Measurements from ENCODE around the gene SPATA20.

Gene SPATA20

GRCh38 chr17:50559674-50560184, 12.8 kb downstream of the SPATA20 start:
- DNase-seq (ENCODE audit: low read depth), result no peak

GRCh38 chr17:50560185-50560824, 13.3 kb downstream of the SPATA20 start, which contains the start of gene CACNA1G:
Gene CACNA1G, plus strand, starts transcription at chr17:50560715. Its CDS starts 745 bp downstream, at chr17:50561460.
- peak; percentile 82 for DNase-seq (ENCODE audit: low read depth)

DNA sequence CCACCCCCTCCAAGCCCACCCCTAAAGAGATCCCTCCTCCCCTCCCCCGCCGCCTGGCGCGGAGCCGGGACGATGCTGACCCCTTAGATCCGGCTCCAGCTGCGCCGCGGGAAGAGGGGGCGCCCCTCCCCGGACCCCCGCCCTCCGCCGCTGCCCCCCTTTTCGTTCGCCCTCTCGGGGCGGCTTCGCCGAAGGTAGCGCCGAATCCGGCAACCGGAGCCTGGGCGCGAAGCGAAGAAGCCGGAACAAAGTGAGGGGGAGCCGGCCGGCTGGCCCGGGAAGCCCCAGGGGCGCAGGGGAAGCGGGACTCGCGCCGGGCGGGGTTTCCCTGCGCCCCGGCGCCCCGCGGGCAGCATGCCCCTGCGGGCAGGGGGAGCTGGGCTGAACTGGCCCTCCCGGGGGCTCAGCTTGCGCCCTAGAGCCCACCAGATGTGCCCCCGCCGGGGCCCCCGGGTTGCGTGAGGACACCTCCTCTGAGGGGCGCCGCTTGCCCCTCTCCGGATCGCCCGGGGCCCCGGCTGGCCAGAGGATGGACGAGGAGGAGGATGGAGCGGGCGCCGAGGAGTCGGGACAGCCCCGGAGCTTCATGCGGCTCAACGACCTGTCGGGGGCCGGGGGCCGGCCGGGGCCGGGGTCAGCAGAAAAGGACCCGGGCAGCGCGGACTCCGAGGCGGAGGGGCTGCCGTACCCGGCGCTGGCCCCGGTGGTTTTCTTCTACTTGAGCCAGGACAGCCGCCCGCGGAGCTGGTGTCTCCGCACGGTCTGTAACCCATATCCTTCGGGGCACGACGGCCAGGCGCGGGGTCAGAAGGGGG, 14.2 kb downstream of the SPATA20 start:
- no peak for DNase-seq (ENCODE audit: low read depth)

DNA sequence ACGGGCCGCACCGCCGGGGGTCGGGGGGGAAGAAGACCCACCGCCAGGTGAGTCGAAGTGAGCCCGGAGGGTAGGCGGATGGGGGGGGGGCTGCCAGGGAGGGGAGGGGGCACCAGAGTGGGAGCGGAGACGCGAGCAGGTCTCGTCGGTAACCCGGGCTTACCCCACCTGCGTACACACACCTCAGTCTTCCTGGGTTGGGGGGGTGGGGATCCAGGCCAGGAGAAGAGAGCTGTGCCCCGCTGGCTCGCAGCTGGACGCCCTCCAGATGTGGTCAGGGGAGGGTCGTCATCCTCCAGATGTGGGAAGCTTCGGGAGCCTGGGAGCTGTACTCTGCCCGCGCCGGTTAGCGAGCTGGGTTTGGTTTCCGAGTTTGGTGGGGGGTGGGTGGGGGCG, 14.8 kb downstream of the SPATA20 start:
- DNase-seq (ENCODE audit: low read depth), result no peak

GRCh38 chr17:50562242-50563091, 15.5 kb downstream of the SPATA20 start:
- no peak for DNase-seq (ENCODE audit: low read depth)

DNA sequence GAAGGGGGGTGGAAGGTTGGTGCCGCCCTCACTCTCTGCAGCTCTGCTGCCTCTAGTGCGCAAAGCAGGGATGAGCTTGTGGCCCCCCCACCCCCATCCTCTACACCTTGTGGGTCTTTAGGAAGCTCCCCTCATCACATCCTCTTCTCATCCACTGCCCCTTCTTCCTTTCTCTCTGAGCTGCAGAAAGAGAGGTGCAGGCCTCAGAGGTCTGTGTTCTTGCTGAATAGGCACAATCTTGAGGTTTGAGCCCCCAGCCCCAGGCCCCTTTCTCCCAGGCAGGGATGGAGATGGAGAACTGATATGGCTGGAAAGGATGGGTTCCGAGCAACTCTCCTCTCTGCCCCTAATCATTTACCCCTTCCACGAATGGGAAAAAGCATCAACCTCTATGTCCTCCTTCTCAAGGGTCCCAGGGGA, 16.1 kb downstream of the SPATA20 start:
- no peak for DNase-seq (ENCODE audit: low read depth)

DNA sequence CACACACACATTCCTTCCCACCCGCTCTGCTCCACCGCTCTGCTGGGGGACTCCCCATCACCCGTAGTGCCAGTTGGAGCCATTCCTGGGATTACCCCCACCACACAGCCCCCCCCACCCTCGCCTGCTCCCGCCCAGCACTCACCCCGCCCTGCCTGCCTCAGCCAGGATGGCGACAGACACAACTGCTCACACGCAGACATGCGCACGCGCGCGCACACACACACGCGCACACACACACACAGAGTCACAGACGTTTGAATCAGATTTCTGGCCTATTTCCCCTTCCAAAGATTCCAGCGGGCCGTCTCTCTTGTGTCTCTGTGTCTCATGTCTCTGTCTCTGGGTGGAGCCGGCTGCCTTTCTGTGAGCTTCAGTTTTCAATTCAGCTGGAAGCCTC, 17.9 kb downstream of the SPATA20 start:
- no peak for DNase-seq (ENCODE audit: low read depth)

DNA sequence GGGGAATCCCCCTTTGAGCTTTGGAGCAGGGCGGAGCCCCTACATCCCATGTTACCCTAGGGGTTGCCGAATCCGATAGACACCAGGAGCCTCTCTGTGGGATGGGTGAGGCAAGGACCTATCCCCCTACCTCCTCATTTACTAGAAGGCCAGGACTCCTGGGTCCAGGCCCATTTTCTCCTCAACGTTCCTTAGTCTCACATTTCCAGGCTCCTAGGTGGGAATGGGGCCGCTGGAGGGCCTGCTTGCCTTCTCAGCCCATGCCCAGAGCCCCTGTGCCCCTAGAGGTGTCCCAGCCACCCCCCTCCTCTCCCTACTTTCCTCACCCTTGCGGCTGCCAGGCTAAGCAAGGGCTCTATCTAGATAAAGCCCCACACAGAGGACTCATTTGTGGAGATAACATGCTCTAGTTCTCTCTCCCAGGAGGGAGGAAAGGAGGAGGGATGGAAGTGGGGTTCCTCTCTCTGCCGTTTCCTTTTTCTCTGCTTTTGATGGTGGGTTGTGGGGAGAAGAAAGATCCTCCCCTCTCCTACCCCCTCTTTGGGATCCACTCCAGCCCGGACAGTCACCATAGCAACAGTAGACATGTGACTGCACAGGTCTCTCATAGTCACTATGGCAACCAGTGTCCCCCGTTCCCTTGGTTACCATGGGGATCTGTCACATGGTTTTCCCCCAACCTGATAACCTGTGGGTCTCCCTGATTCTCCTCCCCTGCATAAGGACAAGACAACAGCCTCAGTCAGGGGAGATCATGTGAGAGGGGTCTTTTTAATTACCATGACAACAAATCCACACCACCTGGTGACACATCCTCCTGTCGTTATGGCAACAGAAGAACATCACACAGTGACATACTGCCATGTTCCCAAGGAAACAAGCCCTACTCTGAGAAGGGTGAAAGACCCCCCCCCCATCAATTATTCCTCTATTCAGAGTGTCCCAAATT, 18.7 kb downstream of the SPATA20 start:
- DNase-seq (ENCODE audit: low read depth), result no peak

DNA sequence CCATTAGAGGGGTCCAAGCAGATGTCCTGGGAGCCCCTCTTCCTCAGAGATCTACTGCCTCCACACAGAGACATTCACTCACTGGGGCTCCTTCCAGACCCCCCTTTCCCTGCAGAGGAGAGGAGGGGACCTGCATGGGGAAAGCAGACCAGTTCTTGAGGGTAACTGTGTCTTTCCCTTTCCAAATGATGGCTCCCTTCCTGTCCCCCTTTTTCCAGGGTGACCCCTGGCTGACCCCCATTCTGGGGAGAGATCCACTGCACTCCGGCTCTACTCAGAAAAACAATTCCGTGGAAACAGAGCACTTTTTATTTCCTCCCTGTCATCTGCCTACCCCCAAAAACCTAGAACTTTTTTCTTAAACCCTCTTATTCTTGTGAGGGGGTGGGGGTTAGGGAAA, 19.9 kb downstream of the SPATA20 start:
- no peak for DNase-seq (ENCODE audit: low read depth)

- no peak for DNase-seq (ENCODE audit: low read depth)
Observed at GRCh38 chr17:50568659-50569058, 21.7 kb downstream of the SPATA20 start.

- DNase-seq (ENCODE audit: low read depth), result no peak
Observed at GRCh38 chr17:50569592-50569991, 22.6 kb downstream of the SPATA20 start.

DNA sequence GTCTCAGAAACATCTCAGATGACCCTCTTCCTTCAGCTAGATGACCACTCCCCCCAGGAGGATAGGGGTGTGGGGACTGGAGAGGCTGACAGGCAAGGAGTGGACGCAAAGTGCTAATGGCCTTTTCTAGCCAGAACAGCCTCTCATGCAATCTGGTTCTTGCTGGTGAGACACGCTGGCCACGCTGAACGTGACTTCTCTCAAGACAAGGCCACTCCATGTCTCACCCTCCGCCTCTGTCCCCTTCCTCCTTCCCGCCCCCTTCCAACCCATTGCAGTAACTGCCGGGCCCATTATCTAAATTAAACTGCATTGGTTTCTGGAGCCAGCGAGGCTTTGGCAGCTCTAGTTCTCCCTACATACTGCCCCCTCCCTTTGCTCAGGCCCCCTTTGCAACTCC, 23.1 kb downstream of the SPATA20 start:
- no peak for DNase-seq (ENCODE audit: low read depth)

DNA sequence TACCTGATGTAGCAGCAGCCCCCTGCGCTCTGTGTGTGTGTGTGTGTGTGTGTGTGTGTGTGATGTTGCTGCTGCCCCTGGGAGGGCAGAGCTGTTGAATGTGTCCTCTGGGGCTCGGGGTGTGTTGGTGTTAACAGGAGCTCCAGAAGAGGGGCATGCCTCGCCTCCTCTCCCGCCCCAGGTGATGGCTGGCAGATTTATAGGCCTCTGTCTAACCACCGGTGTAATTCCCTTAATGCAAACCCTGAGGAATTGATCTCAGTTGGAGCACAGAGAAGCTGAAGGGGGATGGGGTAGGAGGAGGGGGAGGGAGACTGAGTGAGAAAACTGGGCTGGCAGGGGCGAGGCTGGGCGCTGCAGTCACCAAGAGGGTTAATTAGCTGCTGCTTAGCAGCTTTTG, 23.6 kb downstream of the SPATA20 start:
- DNase-seq (ENCODE audit: low read depth), result no peak

GRCh38 chr17:50571681-50572080, 24.7 kb downstream of the SPATA20 start:
- no peak for DNase-seq (ENCODE audit: low read depth)

GRCh38 chr17:50572541-50572940, 25.6 kb downstream of the SPATA20 start:
- no peak for DNase-seq (ENCODE audit: low read depth)

DNA sequence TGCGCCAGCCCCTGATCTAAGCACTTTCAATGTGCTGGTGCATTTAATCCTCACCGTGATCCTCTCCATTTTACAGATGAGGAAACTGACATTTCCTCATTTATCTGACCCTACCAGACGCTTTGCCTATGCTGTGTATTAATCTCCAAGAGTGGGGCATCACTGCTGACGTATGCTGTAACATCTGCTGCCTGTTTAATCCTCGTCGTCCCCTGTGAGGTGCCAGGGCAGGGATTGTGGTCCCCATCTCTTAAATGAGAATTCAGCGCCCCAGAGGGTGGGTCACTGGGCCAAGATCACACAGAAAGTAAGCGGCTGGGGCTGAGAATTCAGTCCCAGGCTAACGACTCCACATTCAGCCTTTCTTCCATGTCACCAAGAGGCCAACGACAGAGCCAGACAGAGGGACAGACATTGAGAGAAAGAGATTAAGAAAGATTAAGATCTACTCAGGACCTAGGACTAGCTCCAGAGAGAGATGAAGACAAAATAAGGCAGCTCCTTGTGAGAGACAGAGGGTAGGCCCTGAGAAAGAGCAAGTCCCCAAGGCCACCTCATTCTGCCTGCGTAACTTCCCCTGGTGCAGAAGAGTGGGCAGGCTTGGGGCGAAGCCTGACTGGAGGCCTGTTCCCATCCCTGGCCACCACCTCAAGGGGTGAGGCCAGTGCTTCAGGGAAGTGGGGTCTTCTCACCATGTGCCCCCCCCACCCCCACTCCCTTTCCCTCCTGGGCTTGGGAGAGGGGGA, 27.1 kb downstream of the SPATA20 start:
- DNase-seq (ENCODE audit: low read depth), result no peak

DNA sequence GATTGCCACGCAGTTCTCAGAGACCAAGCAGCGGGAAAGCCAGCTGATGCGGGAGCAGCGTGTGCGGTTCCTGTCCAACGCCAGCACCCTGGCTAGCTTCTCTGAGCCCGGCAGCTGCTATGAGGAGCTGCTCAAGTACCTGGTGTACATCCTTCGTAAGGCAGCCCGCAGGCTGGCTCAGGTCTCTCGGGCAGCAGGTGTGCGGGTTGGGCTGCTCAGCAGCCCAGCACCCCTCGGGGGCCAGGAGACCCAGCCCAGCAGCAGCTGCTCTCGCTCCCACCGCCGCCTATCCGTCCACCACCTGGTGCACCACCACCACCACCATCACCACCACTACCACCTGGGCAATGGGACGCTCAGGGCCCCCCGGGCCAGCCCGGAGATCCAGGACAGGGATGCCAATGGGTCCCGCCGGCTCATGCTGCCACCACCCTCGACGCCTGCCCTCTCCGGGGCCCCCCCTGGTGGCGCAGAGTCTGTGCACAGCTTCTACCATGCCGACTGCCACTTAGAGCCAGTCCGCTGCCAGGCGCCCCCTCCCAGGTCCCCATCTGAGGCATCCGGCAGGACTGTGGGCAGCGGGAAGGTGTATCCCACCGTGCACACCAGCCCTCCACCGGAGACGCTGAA, 28.7 kb downstream of the SPATA20 start:
- DNase-seq (ENCODE audit: low read depth), result no peak

GRCh38 chr17:50576864-50577263, 29.9 kb downstream of the SPATA20 start:
- no peak for DNase-seq (ENCODE audit: low read depth)

DNA sequence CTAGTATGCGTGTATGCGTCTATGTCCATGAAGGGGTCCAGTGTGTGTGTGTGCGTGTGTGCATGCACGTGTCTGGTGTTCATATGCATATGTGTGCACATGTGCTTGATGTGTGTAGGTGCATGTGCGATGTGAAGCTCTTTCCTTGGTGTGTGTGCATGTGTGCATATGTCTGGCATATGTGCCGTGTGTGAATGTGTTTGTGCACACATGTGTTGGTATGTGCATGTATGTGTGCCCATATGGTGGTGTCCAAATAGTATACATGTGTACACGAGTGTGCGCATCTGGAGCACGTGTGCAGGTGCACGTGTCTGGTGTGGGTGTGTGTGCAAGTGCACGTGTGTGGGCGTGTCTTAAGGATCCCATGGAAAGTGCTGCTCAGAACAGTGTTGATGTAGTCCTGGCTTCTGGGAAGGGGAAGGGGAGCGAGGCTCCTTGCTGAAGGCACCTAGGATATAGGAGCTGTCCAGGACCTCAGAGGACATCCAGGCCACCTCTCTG, 30.5 kb downstream of the SPATA20 start:
- DNase-seq (ENCODE audit: low read depth), result no peak

GRCh38 chr17:50578173-50578572, 31.2 kb downstream of the SPATA20 start:
- no peak for DNase-seq (ENCODE audit: low read depth)

Measured in activated T-cell treated with anti-CD3 and anti-CD28 coated beads for 1 hour (primary cell).